ENCODE results near the gene NDOR1.

DNA sequence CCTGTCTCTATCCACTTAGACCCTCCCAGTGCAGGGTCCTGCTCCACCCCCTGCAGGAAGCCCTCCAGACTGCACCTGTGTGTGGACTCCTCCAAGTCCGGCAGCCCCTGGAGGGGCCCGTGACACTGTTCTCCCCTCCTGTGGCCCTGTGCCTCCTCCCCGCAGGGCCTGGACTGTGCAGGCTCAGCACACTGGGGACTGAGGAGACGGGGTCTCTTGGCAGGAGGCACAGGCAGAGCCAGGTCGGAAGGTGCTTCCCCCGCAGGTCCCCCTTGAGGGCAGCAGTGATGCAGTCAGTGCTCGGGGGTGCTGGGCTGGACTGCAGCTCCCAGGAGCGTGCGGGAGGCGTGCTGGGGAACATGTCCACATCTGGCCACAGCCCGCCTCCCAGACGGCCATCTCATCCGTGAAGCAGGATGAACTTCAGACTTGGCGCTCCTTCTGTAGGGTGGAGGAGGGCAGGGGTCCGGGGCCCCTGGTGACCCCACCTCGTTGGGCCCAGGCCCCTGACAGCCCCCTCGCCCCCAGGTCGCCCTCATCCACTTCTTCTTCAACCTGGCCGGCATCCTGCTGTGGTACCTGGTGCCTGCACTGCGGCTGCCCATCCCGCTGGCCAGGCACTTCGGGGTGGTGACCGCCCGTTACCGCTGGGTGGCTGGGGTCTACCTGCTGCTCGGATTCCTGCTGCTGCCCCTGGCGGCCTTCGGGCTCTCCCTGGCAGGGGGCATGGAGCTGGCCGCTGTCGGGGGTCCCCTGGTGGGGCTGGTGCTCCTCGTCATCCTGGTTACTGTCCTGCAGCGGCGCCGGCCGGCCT is 30.1 kb downstream of the NDOR1 start:
- TF ChIP-seq, protein P1, sequence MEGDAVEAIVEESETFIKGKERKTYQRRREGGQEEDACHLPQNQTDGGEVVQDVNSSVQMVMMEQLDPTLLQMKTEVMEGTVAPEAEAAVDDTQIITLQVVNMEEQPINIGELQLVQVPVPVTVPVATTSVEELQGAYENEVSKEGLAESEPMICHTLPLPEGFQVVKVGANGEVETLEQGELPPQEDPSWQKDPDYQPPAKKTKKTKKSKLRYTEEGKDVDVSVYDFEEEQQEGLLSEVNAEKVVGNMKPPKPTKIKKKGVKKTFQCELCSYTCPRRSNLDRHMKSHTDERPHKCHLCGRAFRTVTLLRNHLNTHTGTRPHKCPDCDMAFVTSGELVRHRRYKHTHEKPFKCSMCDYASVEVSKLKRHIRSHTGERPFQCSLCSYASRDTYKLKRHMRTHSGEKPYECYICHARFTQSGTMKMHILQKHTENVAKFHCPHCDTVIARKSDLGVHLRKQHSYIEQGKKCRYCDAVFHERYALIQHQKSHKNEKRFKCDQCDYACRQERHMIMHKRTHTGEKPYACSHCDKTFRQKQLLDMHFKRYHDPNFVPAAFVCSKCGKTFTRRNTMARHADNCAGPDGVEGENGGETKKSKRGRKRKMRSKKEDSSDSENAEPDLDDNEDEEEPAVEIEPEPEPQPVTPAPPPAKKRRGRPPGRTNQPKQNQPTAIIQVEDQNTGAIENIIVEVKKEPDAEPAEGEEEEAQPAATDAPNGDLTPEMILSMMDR (IDR thresholded peaks at IDR 0.05; ENCODE audit: insufficient read depth, low read length) = no peak
- TF ChIP-seq, protein P2, sequence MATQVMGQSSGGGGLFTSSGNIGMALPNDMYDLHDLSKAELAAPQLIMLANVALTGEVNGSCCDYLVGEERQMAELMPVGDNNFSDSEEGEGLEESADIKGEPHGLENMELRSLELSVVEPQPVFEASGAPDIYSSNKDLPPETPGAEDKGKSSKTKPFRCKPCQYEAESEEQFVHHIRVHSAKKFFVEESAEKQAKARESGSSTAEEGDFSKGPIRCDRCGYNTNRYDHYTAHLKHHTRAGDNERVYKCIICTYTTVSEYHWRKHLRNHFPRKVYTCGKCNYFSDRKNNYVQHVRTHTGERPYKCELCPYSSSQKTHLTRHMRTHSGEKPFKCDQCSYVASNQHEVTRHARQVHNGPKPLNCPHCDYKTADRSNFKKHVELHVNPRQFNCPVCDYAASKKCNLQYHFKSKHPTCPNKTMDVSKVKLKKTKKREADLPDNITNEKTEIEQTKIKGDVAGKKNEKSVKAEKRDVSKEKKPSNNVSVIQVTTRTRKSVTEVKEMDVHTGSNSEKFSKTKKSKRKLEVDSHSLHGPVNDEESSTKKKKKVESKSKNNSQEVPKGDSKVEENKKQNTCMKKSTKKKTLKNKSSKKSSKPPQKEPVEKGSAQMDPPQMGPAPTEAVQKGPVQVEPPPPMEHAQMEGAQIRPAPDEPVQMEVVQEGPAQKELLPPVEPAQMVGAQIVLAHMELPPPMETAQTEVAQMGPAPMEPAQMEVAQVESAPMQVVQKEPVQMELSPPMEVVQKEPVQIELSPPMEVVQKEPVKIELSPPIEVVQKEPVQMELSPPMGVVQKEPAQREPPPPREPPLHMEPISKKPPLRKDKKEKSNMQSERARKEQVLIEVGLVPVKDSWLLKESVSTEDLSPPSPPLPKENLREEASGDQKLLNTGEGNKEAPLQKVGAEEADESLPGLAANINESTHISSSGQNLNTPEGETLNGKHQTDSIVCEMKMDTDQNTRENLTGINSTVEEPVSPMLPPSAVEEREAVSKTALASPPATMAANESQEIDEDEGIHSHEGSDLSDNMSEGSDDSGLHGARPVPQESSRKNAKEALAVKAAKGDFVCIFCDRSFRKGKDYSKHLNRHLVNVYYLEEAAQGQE (IDR thresholded peaks at IDR 0.05; ENCODE audit: insufficient replicate concordance, low read depth) = no peak

Data from HL-60 (cell line).